Esophagus squamous epithelium (tissue), 5 donors: Measurements from ENCODE around the gene B4GALNT4. TPM values are rescaled to one million over a fixed set of nuclear protein-coding genes. Genes with fewer than 3 reads are reported as not detected.

ENCODE experiments used
- DNase-seq: peaks from one replicate; lab custom pipeline; 2025; lab: John Stamatoyannopoulos, UW
- H3K27ac ChIP-seq, 4 donors: fragments of 200-600 bp; sonication (generic); one replicate each; pipeline ENCODE4 v1.5.1; 2016 to 2019; ENCODE audit warnings: mild to moderate bottlenecking in 1 of 4
- H3K27me3 ChIP-seq, 4 donors: fragments of 200-600 bp; sonication (generic); 1 replicate in 3 of 4; 2 replicates in 1 of 4; pipeline versions ENCODE4 v1.5.1 to v1.6.0; 2017 to 2021; ENCODE audit warnings: antibody characterized with exemption in 1 of 4
- H3K36me3 ChIP-seq, 3 donors: fragments of 200-600 bp; sonication (generic); one replicate each; pipeline ENCODE4 v1.5.1; 2016 to 2019
- H3K4me1 ChIP-seq, 3 donors: fragments of 200-600 bp; sonication (generic); one replicate each; pipeline ENCODE4 v1.5.1; 2017 to 2019
- H3K4me3 ChIP-seq, 4 donors: fragments of 200-600 bp; sonication (generic); 1 replicate in 3 of 4; 2 replicates in 1 of 4; pipeline ENCODE4 v1.5.1; 2016 to 2019; ENCODE audit warnings: mild to moderate bottlenecking in 2 of 4, moderate library complexity in 1 of 4
- H3K9me3 ChIP-seq, 3 donors: fragments of 200-600 bp; sonication (generic); one replicate each; pipeline ENCODE4 v1.5.1; 2016 to 2019
- POLR2A ChIP-seq, 4 donors: fragments of 450-650 bp; IDR thresholded peaks; one replicate each; pipeline ENCODE4 v1.6.1; 2017; ENCODE audit warnings: antibody characterized with exemption in 4 of 4, mild to moderate bottlenecking in 4 of 4, moderate library complexity in 3 of 4
- WGBS, 2 donors: methylation state at CpG; one replicate each; pipeline ENCODE4 v1.1.5; 2018; 5-methylcytosine and 5-hydroxymethylcytosine counted together
- intact Hi-C: fragments of 100-400 bp; cut with DNase I; formaldehyde crosslinking; loops from one replicate; pipeline ENCODE4 v1.15.0; 2022
- total RNA-seq, 4 donors: library from RNA; depleted of rRNA; stranded (reverse); fragments of >200 nt; gene quantifications; one replicate each; pipeline ENCODE4 v1.1.0, GENCODE V29; 2016
- TF ChIP-seq, protein P1 (sequence below), 6 experiments: fragments of 450-650 bp in 4 of 6; fragments of 200-600 bp in 2 of 6; sonication (generic) in 2 of 6; IDR thresholded peaks; one replicate each; pipeline ENCODE4 v1.5.1; 2016 to 2019; ENCODE audit warnings: antibody characterized with exemption in 6 of 6, mild to moderate bottlenecking in 4 of 6, moderate library complexity in 4 of 6
- donor health status: DM: yes; HTN: yes; CAD: no.

Gene B4GALNT4
- total RNA-seq, 4 donors from 2014 or later = 0.97 to 7.9 (median 3.3) TPM

DNA sequence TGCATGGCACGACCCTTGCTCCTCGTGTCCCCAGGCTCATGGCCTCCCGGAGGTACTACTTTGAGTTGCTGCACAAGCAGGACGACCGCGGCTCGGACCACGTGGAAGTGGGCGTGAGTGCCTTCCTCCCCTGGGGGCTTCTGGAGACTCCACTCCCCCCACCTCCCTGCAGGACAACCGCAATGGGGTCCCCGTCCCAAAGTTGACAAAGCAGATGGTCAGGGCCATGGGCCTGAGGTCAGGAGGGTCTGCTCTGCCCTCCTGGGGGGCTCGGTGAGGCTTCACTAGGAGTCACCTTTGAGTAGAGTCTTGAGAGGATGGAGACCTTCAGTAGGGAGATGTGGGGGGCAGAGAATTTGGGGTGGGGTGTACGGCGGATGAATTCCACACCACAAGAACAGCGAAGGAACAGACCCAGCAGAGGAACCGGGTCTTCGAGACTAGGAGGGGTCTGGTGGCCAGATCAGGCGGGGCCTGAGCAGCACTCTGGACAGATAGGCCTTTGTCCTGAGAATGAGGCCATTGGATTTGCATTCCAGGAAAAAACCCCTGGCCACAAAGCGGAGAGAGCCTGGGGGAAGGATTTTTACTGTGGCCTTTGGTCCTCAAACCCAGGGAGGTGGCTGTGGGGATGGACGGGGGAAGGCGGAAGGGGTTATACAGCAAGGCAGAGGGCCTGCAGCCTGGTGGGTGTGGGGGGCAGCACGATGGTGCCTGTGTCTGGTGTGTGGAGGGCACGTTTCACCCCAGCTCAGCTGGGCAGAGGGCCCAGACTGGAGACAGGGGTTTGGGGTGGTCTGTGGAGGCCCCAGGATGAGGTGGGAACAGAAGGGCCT lies 4.6 kb downstream of the B4GALNT4 start:
- no peak overlapping the region for H3K4me3 ChIP-seq
- peaks cover under 1 to 16% (median 4%) of the 10 kb centered on the region in 3 donors for H3K4me1 ChIP-seq
- 84 to 88% methylated on average over 10 to 11 of the region's 23 CpGs for WGBS, 2 donors
- H3K27ac ChIP-seq = no peak overlapping the region
- H3K36me3 ChIP-seq = no peaks in the 10 kb centered on the region
- no peak for DNase-seq
- TF ChIP-seq, protein P1, sequence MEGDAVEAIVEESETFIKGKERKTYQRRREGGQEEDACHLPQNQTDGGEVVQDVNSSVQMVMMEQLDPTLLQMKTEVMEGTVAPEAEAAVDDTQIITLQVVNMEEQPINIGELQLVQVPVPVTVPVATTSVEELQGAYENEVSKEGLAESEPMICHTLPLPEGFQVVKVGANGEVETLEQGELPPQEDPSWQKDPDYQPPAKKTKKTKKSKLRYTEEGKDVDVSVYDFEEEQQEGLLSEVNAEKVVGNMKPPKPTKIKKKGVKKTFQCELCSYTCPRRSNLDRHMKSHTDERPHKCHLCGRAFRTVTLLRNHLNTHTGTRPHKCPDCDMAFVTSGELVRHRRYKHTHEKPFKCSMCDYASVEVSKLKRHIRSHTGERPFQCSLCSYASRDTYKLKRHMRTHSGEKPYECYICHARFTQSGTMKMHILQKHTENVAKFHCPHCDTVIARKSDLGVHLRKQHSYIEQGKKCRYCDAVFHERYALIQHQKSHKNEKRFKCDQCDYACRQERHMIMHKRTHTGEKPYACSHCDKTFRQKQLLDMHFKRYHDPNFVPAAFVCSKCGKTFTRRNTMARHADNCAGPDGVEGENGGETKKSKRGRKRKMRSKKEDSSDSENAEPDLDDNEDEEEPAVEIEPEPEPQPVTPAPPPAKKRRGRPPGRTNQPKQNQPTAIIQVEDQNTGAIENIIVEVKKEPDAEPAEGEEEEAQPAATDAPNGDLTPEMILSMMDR (IDR thresholded peaks at IDR 0.05) = no peak
- TF ChIP-seq POLR2A (IDR thresholded peaks at IDR 0.05) = no peak
- H3K27me3 ChIP-seq = peaks cover 0 to 17% (median 4%) of the 10 kb centered on the region in 4 donors
- intact Hi-C loops = no loop called here
- no peaks in the 10 kb centered on the region for H3K9me3 ChIP-seq

DNA sequence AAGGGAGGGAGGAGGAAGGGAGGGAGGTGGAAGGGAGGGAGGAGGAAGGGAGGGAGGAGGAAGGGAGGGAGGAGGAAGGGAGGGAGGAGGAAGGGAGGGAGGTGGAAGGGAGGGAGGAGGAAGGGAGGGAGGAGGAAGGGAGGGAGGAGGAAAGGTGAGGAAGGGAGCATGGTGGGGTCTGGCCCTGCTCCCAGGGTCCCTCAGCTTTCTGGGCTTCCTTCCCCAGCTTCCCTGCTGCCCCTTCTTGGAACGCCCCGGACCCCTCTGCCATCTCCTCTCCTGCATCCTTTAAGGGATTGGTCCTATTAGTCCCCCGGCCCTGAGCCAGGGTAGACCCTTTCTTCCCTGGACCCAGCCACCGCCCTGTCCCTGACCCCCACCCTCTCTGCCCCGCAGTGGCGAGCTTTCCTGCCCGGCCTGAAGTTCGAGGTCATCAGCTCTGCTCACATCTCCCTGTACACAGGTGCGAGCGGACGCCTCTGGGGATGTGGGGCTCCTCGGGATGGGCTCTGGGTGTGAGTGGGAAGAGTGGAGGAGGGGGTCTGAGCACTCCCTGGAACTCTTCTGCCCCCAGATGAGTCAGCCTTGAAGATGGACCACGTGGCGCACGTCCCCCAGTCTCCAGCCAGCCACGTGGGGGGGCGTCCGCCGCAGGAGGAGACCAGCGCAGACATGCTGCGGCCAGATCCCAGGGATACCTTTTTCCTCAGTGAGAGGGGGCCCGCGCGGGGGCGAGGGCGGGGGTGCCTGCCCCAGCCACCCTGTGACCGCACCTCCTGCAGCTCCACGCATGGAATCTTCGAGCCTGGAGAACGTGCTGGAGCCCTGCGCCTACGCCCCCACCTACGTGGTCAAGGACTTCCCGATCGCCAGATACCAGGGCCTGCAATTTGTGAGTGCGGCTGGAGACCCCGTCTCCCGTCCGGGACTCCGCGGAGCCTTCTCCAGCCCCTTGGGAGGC lies 6.0 kb downstream of the B4GALNT4 start:
- no peaks in the 10 kb centered on the region for H3K9me3 ChIP-seq
- peaks cover 0 to 10% (median 2%) of the 10 kb centered on the region in 4 donors for H3K27me3 ChIP-seq
- no peak for TF ChIP-seq POLR2A (IDR thresholded peaks at IDR 0.05)
- TF ChIP-seq, protein P1 (IDR thresholded peaks at IDR 0.05) = no peak
- H3K4me1 ChIP-seq = peaks cover 0 to 9% (median under 1%) of the 10 kb centered on the region in 3 donors
- WGBS, 2 donors = 84 to 90% methylated on average over 8 to 19 of the region's 41 CpGs
- H3K36me3 ChIP-seq = peaks cover 0 to 7% (median 0%) of the 10 kb centered on the region in 3 donors
- DNase-seq = no peak
- intact Hi-C loops = no loop called here
- H3K27ac ChIP-seq = no peak overlapping the region
- H3K4me3 ChIP-seq = no peak overlapping the region

DNA sequence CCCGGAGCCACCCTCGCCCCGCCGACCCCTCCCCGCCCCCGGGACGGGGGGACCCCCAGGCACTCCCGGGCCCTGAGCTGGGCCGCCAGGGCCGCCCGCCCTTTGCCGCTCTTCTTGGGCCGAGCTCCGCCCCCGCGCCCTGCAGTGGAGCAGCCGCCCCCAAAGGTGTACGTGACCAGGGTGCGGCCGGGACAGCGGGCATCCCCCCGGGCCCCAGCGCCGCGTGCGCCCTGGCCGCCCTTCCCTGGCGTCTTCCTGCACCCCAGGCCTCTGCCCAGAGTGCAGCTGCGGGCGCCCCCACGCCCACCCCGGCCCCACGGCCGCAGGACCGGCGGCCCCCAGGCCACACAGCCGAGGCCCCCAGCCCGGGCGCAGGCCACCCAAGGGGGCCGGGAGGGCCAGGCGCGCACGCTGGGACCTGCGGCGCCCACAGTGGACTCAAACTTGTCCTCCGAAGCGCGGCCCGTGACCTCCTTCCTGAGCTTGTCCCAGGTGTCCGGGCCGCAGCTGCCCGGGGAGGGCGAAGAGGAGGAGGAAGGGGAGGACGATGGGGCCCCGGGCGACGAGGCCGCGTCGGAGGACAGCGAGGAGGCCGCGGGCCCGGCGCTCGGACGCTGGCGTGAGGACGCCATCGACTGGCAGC lies 7.4 kb downstream of the B4GALNT4 start:
- intact Hi-C loops = no loop called here
- Histone ChIP-seq H3K27me3 (peaks cover 0 to 3% (median 0%) of the 10 kb centered on the region in 4 donors), H3K36me3 (peaks cover 0 to 7% (median 0%) of the 10 kb centered on the region in 3 donors), H3K4me1 (no peaks in the 10 kb centered on the region), H3K4me3 (no peak overlapping the region), H3K27ac (no peak overlapping the region), H3K9me3 (no peaks in the 10 kb centered on the region)
- TF ChIP-seq, protein P1 (IDR thresholded peaks at IDR 0.05) = no peak
- TF ChIP-seq POLR2A (IDR thresholded peaks at IDR 0.05) = no peak
- DNase-seq = no peak
- WGBS, 2 donors = 92% methylated on average over 13 to 15 of the region's 70 CpGs

DNA sequence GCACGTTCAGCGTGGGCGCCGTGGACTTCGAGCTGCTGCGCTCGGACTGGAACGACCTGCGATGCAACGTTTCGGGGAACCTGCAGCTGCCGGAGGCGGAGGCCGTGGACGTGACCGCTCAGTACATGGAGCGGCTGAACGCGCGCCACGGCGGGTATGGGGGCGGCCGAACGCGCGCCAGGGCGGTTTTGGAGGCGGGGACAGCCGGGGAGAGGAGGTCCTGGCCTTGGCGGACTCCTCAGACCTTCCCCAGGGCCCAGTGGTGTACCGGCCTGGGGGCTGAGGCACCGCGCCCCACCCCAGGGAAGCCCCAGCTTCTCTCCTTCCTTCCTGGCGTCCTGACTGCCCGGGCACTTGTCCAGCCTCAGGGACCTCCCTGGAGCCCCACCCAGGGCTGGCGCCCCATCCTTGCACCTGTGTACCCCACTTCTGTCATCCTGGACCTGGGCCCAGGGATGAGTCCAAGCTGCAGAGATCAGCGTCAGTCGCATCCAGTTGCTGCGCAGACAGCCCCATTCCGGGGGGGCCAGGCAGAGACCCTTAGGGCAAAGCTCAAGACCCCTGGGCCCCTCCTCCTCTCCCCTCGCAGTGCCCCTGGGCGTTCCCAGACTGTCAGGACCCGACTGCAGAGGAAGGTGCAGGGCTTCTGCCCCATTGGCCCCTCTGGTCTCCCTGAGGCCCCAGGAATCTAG lies 8.0 kb downstream of the B4GALNT4 start:
- no peaks in the 10 kb centered on the region for H3K9me3 ChIP-seq
- H3K36me3 ChIP-seq = peaks cover 0 to 7% (median 0%) of the 10 kb centered on the region in 3 donors
- H3K27me3 ChIP-seq = peaks cover 0 to 4% (median 0%) of the 10 kb centered on the region in 4 donors
- no peak for TF ChIP-seq POLR2A (IDR thresholded peaks at IDR 0.05)
- TF ChIP-seq, protein P1 (IDR thresholded peaks at IDR 0.05) = no peak
- no peaks in the 10 kb centered on the region for H3K4me1 ChIP-seq
- 73 to 83% methylated on average over 7 to 11 of the region's 44 CpGs for WGBS, 2 donors
- H3K27ac ChIP-seq = no peak overlapping the region
- intact Hi-C loops = no loop called here
- no peak overlapping the region for H3K4me3 ChIP-seq
- DNase-seq = no peak
